ENCODE results near the gene GRIP1.
A peak's percentile ranks its signal among the peaks of the same experiment; 100 is the strongest.

The GRIP1 gene

GRCh38 chr12:66693901-66694513, 15.1 kb upstream of the GRIP1 start:
- peak; percentile 81 for DNase-seq

GRCh38 chr12:66692986-66693385, 14.1 kb upstream of the GRIP1 start:
- DNase-seq = no peak

DNA sequence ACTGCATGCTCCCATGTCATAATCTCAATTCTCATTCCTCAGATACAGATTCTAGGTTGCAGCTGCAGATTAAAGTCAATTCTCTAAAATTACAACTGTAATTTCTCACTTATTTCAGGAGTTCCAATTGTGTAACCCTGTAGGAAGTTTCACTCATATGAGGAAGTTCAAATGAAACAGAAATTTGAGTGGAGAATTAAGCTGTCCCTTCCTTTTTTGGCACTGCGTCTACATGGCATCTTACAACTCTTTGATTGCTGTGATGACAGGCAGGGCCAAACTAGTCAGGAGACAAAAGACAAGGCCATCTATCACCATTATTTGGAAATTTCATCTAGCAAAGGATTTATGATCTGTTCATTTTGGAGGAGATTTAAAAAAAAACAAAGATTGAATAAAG, 13.3 kb upstream of the GRIP1 start:
- no peak for DNase-seq

DNA sequence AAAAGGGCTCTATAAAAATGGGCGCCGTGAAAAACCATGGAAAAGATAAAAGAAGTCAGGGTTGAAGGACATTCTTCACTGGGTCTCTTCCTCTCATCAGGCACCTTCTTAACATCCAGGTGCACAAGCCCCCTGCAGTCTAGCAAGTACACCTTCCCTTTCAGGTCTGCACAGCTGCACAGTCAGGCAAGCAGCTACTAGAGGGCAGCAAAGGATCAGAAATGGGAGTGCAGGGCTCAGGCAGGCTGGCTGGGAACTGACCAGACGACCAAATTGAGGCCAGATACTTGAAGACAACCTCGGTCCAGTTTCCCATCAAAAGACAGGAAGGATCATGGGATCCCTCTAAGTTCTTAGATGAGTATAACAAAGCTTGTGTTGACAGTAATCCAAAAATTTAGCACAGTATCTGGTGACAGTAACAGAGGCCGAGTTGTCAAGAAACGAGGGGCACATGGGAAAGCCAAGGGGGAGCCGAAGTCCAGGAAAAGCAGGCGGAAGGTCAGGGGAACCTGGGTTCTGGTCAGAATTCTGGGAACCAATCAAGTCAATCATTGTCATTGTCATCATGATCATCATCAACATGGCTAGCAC, 10.1 kb upstream of the GRIP1 start:
- DNase-seq = peak; percentile 42

DNA sequence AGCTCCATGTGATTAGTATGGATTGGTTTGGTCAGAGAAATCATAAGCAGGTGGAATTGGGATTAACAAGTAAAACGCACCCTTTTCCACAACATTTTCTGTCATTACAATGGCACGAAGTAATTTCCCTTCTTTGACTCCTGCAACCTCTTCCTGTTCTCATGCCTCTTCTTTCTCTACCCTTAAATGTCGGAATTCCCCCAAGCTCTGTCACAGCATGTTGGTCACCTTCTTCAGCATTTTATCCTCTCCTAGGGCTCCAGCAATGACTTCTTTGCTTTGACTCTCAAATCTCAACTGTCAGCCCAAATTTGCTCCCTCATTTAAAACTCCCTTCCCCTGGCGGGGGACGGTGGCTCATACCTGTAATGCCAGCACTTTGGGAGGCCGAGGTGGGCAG, 5.3 kb upstream of the GRIP1 start:
- DNase-seq = no peak

- DNase-seq = no peak
Observed at GRCh38 chr12:66683822-66684221, 4.9 kb upstream of the GRIP1 start.

DNA sequence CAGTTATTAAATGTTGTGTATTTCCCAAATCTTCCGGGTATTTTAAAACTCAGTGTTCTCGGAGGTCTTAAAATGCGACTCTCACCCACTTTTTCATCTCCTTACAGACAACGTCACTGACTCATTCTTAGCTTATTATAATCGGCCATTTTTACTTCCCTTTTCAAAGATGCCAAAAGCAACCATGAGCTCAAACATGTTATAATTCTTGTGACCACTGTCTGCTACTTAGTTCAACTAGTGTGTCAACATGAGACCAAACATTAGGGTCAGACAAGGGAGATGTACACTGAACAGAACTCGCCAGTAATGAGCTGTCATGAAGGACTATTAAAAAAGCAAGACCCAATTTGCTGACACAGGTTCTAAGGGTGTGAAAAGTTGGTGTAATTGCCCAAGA, 4.2 kb upstream of the GRIP1 start:
- DNase-seq = no peak

DNA sequence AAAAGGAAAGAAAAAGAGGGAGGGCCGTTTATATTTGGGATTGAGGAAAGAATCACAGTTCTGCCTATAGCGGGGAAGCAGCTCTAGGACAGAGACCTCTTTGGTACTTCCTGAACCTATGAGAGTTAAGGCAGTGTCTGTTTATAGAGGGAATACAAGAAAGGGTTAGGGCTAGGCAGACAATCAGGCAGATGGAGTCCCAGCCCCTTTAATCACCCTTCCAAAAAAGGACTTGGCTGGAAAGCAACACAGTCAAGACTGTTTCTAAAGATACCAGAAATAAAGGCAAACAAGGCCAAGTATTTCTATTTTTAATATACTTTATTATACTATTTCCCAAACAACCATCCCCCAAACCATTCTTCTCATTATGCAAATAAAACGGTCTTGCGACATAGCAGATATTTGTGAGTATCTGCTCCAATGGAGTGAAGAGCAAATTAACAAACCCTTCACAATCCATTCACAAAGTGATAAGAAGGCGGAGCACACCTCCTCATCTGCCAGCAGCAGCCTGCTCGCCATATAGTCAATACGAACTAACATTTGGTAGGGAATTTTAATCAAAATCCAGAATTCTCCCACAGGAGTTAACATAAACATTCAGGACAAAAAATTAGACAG, 697 bp upstream of the GRIP1 start:
- no peak for DNase-seq

- DNase-seq = no peak
Observed at GRCh38 chr12:66676241-66676640, 2.6 kb downstream of the GRIP1 start.

GRCh38 chr12:66674495-66675122, 4.3 kb downstream of the GRIP1 start:
- DNase-seq = no peak

DNA sequence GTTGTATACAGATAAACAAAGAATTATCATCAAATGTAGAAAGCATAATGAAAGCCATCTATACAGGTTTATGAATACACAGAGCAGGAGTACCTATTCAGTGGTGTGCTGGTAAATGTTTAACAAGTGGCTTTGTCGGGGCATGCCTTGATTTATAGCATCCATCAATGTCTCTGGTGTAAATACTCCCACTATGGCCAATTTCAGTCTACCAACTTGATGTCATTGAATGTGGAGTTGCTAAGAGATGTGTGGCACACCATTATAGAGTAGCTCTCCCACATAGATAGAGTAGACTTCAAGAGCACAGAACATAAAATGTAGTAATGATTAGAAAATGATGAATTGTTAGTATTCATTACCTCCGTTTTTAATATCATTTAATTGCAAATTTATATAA, 9.3 kb downstream of the GRIP1 start:
- no peak for DNase-seq

GRCh38 chr12:66668311-66668710, 10.6 kb downstream of the GRIP1 start:
- no peak for DNase-seq

DNA sequence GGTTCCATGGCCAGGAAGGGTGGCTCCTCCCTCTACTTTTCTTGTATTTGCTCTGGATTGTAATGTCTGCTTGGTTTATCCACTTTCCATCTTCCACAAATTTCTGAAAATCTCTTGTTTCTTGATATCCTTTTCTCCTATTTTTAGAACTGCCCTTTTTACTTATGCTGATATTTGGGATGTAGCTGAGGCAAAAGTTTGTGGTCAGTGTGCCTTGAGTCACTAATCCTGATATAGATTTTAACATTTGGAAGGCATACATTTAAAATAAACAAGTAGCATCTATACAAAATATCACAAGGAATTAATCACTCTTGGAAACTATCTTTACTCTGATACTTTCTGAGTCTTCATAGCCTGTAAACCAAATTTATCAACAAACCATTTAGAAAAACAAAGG, 11.0 kb downstream of the GRIP1 start:
- no peak for DNase-seq

- no peak for DNase-seq
Observed at GRCh38 chr12:66666481-66666880, 12.4 kb downstream of the GRIP1 start.

DNA sequence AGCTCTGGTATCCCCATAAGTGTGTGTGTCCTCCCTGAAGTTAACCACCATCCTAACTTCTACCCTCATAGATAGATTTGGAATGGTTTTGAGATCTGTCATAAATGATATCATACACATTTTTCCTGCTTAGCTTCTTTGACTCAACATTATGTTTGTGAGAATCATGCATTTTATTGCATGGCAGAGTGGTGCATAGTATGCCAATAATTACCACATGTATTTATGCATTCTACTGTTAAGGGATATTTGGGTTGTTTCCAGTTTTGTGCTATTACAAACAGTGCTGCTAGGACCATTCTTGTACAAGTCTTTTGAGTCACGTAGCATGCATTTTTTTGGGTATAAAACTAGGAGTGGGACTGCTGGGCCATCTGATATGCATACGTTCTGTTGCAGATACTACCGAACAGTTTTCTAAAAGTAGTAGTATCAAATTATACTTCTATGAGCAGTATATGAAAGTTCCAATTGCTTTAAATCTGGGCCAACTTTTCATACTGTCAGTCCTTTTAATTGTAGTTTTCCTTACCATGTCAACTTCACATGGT, 13.4 kb downstream of the GRIP1 start:
- no peak for DNase-seq

DNA sequence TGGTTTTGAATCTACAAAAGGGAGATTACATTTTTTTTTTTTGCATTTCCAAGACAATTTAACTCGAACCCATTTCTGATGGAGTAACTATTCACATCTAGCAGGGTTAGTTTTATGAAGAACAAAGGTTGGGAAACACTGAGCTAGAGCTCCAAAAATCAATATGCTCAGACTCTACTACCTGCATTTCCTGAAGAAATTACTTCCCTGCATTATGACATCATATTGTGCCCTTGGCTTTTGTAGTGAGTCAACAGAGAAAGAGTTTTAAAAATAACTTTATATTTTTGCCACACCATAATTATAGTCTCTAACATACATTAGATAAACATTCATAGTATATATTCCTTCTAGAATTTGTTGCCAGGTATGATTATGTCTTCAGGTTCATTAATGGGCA, 14.8 kb downstream of the GRIP1 start:
- DNase-seq = no peak

- no peak for DNase-seq
Observed at GRCh38 chr12:66663611-66664010, 15.3 kb downstream of the GRIP1 start.

DNA sequence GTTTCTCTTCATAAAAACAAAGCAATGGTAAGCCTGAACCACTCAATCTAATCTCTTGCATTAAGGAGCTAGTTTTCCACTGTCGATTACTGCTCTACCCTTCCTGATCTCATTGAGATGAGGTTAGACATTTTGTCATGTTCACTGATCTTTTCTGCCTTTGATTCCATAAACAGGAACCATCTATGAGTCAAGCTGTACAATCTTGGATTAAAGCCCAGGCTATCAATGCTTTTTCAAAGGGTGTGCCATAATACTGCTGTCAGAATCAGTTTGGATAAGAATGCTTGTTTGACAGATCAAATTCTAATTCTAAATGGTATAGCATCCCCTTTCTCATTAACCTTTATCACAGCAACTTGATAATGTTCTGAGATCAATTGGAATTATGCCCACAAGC, 16.1 kb downstream of the GRIP1 start:
- no peak for DNase-seq

DNA sequence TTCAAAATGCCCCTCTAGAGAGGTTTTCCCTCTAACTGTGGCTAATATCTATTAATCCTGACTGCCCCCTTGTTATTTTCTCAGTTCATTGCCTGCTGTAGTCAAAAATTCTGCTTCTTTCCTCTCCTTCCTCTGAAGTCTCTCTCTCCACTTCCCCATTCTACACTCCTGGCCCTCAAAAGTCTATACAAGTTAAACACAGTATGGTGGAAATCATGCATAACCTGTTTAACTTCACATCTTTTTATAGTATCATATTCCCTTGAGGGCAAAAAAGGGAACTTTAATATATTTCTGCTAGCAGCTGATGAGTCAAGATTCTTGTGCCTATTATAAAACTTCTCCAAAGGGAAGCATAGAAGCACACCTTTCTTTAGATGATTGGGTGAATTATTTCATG, 16.7 kb downstream of the GRIP1 start:
- DNase-seq = no peak

GRCh38 chr12:66661357-66661756, 17.5 kb downstream of the GRIP1 start:
- DNase-seq = no peak

GRCh38 chr12:66653796-66654195, 25.1 kb downstream of the GRIP1 start:
- DNase-seq = no peak

DNA sequence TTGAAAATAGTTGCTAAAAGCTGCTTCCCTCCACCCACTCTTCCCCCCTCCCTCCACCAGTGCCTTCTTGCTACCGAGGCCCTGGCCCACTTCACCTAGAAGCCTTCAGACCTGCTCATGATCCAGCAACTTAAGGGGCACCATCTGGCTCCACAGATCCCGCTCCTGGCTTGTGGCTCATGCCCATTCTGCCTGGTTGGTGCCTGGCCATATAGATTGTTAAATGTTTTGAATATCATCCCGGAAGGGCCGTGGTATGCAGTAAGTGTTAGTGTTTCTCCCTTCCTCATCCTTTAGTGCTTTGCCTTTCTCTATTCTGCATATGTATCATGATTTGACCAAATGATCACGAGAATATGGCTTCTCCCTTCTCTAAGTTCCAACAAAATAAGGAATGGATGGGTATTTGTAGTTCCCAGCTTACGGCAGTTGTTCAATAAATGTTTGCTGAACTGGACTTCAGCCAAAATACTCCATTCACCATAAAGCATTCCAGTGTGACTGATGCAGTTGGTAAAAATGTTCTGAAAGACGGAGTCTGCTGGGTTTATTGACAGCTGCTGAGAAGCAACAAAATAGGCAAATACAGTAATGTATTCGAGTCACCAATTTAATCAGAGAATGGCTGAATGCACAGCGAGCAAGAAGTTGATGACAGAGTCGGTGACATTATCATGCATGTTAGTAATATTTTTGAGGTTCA, 30.7 kb downstream of the GRIP1 start:
- DNase-seq = no peak

- DNase-seq = no peak
Observed at GRCh38 chr12:66647034-66647691, 31.7 kb downstream of the GRIP1 start.
